Right atrium auricular region (tissue), 2 donors: Measurements from ENCODE around the gene KPNA1. TPM values are rescaled to one million over a fixed set of nuclear protein-coding genes. Genes with fewer than 3 reads are reported as not detected.

Experiments
- DNase-seq: peaks from one replicate; pipeline ENCODE4 v3.0.0-alpha.2; 2019; ENCODE audit warnings: low spot score
- H3K27ac ChIP-seq, 2 donors: fragments of 200-600 bp; sonication (generic); 1 replicate in 1 of 2; 2 replicates in 1 of 2; pipeline ENCODE4 v1.5.1; 2016 to 2019
- H3K27me3 ChIP-seq, 2 donors: fragments of 200-600 bp; sonication (generic); one replicate each; pipeline versions ENCODE4 v1.5.1 to v1.6.0; 2017 to 2019
- H3K36me3 ChIP-seq: fragments of 200-600 bp; sonication (generic); one replicate; pipeline ENCODE4 v1.5.1; 2016
- H3K4me1 ChIP-seq, 2 donors: fragments of 200-600 bp; sonication (generic); one replicate each; pipeline versions ENCODE4 v1.5.1 to v1.6.0; 2017 to 2019
- H3K4me3 ChIP-seq, 2 donors: fragments of 200-600 bp; sonication (generic); 1 replicate in 1 of 2; 2 replicates in 1 of 2; pipeline ENCODE4 v1.5.1; 2017 to 2019; ENCODE audit warnings: mild to moderate bottlenecking in 1 of 2, moderate library complexity in 1 of 2
- H3K9me3 ChIP-seq, 2 donors: fragments of 200-600 bp; sonication (generic); one replicate each; pipeline ENCODE4 v1.5.1; 2019
- total RNA-seq, 2 donors: library from RNA; depleted of rRNA; stranded (reverse); fragments of >200 nt; gene quantifications; one replicate each; pipeline ENCODE4 v1.1.0, GENCODE V29; 2016
- TF ChIP-seq, protein P1 (sequence below), 2 donors: fragments of 200-600 bp; sonication (generic); IDR thresholded peaks; one replicate each; pipeline ENCODE4 v1.5.1; 2019; ENCODE audit warnings: antibody characterized with exemption in 2 of 2

The KPNA1 gene
- total RNA-seq, 2 donors from 2014 or later: 33.3 to 40.0 TPM

DNA sequence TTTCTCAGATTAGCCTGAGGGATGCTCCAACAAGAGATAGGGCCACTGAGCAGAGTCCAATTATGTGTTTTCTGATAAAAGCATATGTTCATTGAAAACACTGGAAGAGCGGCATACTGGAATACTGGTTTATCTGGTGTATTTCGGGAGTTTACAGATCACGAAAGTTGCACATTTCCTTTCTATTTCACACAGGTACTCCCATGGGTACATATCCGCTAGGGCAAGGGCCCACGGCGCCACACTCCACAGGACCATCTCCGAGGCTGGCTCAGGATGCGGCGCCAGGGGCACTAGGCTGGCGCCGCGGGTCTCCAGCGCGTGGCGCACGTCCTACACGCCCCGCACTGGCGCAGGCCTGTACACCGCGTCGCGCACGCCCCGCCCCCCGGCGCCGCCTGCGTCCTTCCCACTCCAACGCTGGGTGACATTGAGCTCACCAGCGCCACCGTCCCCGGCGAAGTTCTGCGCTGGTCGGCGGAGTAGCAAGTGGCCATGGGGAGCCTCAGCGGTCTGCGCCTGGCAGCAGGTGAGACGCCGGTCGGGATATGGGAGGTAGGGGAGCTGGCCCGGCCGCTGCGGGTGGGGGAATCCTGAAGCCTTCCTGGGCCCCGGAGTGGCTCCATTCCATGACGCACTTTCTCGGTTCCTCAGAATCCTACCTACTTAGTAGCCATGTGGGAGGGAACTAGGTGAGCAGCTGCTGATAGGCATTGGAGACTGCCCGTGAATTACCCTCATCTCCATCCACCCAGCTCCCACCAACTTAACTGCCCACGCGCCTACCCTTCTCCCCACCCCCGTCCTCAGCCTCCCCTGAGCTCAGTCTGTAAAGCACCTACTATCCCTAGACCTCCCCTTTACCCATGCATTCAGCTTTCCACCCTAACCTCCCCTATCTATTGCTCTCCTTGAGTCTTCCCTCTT lies 130.7 kb downstream of the KPNA1 start, which contains the start of gene FAM162A:
Gene FAM162A (plus strand): TSS at position 412 of the 927 bp plus-strand sequence. CDS start 84 bp downstream, at position 496.
- TF ChIP-seq, protein P1, sequence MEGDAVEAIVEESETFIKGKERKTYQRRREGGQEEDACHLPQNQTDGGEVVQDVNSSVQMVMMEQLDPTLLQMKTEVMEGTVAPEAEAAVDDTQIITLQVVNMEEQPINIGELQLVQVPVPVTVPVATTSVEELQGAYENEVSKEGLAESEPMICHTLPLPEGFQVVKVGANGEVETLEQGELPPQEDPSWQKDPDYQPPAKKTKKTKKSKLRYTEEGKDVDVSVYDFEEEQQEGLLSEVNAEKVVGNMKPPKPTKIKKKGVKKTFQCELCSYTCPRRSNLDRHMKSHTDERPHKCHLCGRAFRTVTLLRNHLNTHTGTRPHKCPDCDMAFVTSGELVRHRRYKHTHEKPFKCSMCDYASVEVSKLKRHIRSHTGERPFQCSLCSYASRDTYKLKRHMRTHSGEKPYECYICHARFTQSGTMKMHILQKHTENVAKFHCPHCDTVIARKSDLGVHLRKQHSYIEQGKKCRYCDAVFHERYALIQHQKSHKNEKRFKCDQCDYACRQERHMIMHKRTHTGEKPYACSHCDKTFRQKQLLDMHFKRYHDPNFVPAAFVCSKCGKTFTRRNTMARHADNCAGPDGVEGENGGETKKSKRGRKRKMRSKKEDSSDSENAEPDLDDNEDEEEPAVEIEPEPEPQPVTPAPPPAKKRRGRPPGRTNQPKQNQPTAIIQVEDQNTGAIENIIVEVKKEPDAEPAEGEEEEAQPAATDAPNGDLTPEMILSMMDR (IDR thresholded peaks at IDR 0.05): peak; percentile 63 to 79
- H3K36me3 ChIP-seq: no peaks in the 10 kb centered on the region
- H3K9me3 ChIP-seq: no peaks in the 10 kb centered on the region
- peak; percentile 92 for DNase-seq
- peak within 1 kb of the TSS; percentile 90 to 95 for H3K27ac ChIP-seq
- H3K27me3 ChIP-seq: no peaks in the 10 kb centered on the region
- peaks cover 0 to 19% of the 10 kb centered on the region in 2 donors for H3K4me1 ChIP-seq
- H3K4me3 ChIP-seq: peak within 1 kb of the TSS; percentile 89 to 91

DNA sequence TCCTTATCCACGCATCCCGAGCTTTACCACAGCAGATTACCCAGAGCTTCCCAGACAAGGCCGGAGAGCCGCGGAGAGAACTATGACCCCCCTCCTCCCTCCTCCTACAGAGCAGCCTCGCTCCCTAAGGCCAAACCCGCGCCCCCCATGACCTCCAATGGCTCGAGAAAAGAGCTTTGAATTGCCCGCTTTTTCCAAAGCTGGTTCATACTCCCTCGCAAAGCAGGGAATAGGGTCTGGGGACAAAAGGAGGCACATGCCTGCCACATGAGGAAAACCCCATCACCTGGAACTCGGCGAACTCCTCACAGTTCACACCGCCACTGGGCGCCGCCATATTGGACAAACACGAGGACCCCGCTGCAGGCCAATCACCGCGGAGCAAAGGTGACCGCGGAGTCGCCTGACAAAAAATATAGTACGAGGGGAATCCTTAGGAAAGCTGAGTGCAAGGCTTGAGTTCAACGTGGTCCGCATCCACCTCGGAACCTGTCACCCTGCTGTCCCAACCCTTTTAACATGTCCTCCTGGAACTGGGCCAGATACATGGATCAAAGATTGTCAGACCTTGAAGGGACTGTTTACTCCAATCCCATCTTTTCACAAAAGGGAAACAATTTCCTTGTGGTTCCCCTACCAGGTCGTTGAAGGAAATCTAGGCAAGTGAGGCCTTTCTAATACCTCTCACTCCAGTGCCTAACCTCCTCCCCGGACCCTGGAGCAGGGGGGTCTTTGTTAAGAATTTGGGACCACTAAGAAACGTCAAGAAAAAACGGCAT lies 131.7 kb downstream of the KPNA1 start, which contains the start of gene MIX23:
Gene MIX23 (minus strand): TSS at position 344 of the 779 bp plus-strand sequence. CDS start 7 bp downstream, at position 337.
- TF ChIP-seq, protein P1 (IDR thresholded peaks at IDR 0.05): no peak
- peak; percentile 90 for DNase-seq
- H3K4me1 ChIP-seq: peaks cover 0 to 19% of the 10 kb centered on the region in 2 donors

DNA sequence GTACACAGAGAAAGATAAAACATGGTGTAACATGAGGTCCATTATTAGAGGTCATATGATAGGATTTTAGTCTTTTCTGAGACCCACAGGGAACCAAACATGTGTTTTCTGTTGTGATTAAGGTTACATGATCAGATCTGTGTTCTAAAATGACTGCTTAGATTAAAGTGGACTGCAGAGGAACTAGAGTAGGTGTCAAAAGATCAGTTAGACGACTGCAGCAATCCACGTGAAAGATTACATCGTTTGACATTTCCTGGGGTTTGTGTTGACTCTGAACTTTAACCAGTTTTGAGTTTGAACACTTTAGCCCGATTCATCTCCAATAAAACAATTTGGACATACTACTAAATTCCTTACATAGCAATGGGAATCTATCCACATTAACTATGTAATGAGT lies 136.8 kb downstream of the KPNA1 start:
- H3K27ac ChIP-seq: no peak overlapping the region
- TF ChIP-seq, protein P1 (IDR thresholded peaks at IDR 0.05): no peak
- DNase-seq: no peak
- no peaks in the 10 kb centered on the region for H3K27me3 ChIP-seq
- no peaks in the 10 kb centered on the region for H3K9me3 ChIP-seq
- H3K36me3 ChIP-seq: no peaks in the 10 kb centered on the region
- H3K4me3 ChIP-seq: no peak overlapping the region
- H3K4me1 ChIP-seq: peaks cover 0 to 8% of the 10 kb centered on the region in 2 donors

More for the DNA sequence above, 131.7 kb downstream of the KPNA1 start, which contains the start of gene MIX23:
- peak within 1 kb of the TSS; percentile 90 to 95 for H3K27ac ChIP-seq
- no peaks in the 10 kb centered on the region for H3K9me3 ChIP-seq
- no peaks in the 10 kb centered on the region for H3K27me3 ChIP-seq
- peak within 1 kb of the TSS; percentile 89 to 91 for H3K4me3 ChIP-seq
- no peaks in the 10 kb centered on the region for H3K36me3 ChIP-seq

DNA sequence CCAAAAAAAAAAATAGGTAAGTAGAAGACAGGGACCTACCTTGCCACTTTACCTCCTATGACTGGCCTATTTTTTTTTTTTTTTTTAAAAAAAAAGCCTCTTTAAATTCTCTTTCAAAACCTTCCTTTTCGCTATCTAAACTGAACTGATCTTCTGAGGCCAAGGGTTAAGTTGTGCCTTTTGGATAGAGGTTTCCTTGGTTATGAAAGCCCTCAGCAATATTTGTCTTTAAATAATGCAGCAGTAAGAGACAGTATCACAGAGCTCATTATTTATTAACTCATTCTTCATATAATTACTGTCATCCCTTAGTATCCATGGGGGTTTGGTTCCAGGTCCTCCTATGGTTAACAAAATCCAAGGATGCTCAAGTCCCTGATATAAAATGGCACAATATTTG lies 140.7 kb downstream of the KPNA1 start:
- Histone ChIP-seq H3K9me3 (no peaks in the 10 kb centered on the region), H3K4me1 (no peaks in the 10 kb centered on the region), H3K36me3 (peaks cover 6% of the 10 kb centered on the region), H3K27ac (no peak overlapping the region), H3K4me3 (no peak overlapping the region), H3K27me3 (no peaks in the 10 kb centered on the region)
- TF ChIP-seq, protein P1 (IDR thresholded peaks at IDR 0.05): no peak
- DNase-seq: no peak

Other genes with a start within 250 kb of the KPNA1 start
- 1 to 10 TPM; 1.1 to 2.6 TPM for gene CSTA, start 189.7 kb downstream of the KPNA1 start, total RNA-seq
- gene MIX23, start 131.7 kb downstream of the KPNA1 start, total RNA-seq: 10 to 100 TPM; 15.5 to 19.5 TPM
- 10 to 100 TPM; 55.3 to 88.4 TPM for gene FAM162A, start 130.8 kb downstream of the KPNA1 start, total RNA-seq
- 1 to 10 TPM; 1.6 to 2.7 TPM for gene WDR5B, start 98.9 kb downstream of the KPNA1 start, total RNA-seq
- 10 to 100 TPM in 1 of 2 donors, 1 to 10 TPM in 1; 9.2 to 14.5 TPM for gene PARP9, start 49.4 kb upstream of the KPNA1 start, total RNA-seq
- 10 to 100 TPM in 1 of 2 donors, 1 to 10 TPM in 1; 8.6 to 12.1 TPM for gene DTX3L, start 49.4 kb upstream of the KPNA1 start, total RNA-seq
- 1 to 10 TPM; 1.1 to 1.7 TPM for gene PARP15, start 62.7 kb upstream of the KPNA1 start, total RNA-seq
- gene PARP14, start 165.9 kb upstream of the KPNA1 start, total RNA-seq: 10 to 100 TPM in 1 of 2 donors, 1 to 10 TPM in 1; 9.5 to 13.5 TPM